GM12873 (cell line): ENCODE data around the gene PEAK1.

Source experiments
- CTCF ChIP-seq: IDR thresholded peaks from 2 replicates; pipeline ENCODE4 v1.5.1; 2012; ENCODE audit warnings: low read depth, mild to moderate bottlenecking, moderate library complexity, low read length, control low read depth; ENCODE audit not compliant: insufficient read depth; ENCODE audit errors: missing control alignments

Gene PEAK1

DNA sequence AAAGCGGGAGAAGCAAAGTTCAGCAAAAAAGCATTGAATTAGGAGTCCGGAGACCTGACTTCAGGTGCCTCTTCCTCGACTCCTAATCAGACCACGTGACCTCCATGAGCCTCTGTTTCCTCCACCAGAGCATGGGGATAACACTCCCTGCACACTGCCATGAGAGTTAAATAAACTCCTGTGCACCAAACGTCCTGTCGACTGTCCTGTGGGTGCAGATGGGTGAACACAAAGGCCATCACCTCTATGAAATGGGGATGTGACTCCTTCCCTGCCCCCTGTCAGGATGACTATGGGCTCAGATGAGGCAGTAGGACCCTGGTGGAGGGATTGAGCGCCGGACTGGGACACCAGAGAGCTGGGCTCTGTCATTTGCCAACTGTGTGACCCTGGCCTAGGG, 335.5 kb downstream of the PEAK1 start:
- TF ChIP-seq CTCF, result no peak

DNA sequence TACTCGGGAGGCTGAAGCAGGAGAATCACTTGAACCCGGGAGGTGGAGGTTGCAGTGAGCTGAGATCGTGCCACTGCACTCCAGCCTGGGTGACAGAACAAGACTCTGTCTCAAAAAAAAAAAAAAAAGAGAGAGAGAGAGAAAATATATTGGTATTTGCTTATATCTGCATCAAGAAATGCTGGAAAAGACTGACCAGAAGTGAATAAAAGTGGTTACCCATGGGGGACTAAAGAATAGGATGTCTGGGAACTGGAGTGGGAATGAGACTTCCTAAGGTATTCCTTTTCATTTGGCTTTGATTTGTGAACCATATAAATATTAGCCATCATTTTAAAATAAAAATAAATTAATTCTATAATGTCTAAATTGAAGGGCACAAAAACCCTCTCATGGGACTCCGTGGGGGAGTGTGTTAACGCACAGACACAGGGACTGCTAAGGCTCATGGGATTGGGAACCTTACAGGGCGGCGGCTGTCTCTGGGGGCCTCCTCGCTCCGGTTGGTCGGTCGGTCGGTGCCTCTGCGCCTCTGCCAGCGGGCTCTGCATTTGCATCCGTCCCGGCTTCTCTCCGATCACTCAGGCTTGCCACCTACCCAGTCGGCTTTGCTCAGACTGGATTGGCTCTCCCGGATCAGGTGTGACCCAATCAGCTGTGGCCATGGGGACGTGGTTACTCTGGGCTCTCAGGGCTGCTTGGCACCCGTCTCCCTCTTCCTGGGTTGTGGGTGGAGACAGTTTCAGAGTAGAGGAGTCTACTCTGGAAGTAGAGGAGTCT, 336.3 kb downstream of the PEAK1 start:
- TF ChIP-seq CTCF, result no peak

- no peak for TF ChIP-seq CTCF
Measured at GRCh38 chr15:77081971-77082370, 337.9 kb downstream of the PEAK1 start.

DNA sequence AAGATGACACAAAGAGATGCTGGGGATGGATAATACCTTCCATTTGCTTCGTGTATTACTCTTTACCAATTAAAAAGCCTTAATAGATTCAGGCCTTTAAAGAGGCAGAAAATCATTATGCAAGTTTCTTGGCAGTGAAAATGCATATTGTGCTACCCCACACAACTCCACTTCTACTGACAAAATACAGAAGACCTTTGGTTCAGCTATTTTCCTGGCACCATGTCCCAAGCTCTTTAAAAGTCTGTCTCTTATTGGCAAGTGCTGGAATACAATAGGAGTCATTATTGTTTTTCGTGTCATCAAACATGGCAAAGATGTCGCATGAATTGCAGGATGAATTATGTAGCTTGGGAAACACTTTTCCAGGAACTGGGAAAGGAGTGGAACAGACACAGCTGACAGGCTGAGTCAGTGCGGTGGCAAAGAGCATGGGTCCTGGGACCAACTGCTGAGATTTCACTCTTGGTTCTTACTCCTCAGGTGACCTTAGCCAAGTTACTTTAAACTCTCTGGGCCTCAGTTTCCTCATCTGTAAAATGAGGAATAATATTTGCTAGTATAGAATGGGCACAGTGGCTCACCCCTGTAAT, 343.5 kb downstream of the PEAK1 start:
- TF ChIP-seq CTCF, result no peak

- TF ChIP-seq CTCF, result no peak
Measured at GRCh38 chr15:77075528-77075927, 344.4 kb downstream of the PEAK1 start.

- TF ChIP-seq CTCF, result no peak
Measured at GRCh38 chr15:77074350-77074749, 345.6 kb downstream of the PEAK1 start.

DNA sequence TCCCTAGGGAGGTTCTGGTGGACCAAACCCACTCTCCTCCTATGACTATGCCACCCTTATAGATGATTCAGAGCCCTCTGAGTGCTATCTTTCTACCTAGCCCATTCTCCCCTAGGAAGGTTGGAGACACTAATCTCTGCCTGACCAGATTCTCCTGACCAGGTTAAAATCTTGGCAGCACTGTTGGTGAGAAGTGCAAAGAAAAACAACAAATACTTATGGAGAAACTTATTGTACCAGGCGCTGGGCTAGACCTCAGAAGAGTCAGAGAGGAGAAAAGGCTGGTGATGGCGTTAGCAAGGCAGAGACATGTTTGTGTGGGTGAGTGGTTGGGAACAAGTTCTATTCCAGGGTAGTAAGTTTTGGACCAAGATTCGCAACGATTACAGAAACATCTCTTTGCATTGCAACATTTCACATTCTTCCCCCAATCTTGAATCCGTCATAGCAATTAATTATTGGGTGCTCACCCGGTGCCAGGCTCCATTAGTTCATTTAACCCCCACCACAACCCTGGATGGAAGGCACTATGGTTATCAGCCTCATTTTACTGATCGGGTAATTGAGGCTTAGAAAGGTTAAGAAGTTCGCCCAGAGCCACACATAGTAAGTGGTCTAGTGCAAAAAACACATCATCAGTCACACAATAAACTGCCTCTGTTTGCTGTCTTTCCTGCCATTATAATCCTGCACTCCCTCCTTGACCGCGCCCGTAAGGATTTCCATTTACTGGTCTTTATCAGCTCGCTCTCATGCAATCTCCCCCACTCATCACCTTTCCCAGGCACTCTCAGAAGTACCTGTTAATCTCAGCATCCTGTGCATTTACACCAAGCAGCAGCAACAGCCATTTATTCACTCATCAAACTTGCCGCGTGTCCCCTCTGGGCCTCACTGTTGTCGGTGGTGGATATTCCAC, 348.3 kb downstream of the PEAK1 start:
- TF ChIP-seq CTCF, result no peak
